Measurements from ENCODE around the gene MLLT3.

DNA sequence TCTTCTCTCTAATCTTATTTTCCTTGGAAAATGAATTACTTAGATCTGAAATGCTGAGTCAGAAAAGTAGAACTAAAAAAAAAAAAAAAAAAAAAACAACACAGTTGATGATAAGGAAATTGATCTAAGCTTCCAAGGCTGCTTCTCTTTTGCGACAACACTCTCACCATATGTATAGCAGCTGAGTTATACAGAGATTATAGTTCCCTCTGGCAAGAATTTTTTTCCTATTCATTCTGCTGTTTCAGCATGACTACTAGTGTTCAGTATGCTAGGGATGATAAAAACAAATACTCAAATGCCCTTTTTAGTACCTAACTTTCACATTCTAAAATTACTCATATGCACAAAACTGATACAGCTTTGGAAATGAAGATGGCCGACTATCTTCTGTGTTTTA is 267.3 kb downstream of the MLLT3 start:
- TF ChIP-seq CTCF (IDR thresholded peaks at IDR 0.05): no peak
- no peak for TF ChIP-seq POLR2AphosphoS5 (IDR thresholded peaks at IDR 0.05)

All from suprapubic skin (tissue), 3 donors.